Heart left ventricle (tissue), 16 donors: ENCODE measurements around the gene KCNN3. TPM values are rescaled to one million over a fixed set of nuclear protein-coding genes. Genes with fewer than 3 reads are reported as not detected.

Source experiments
- ATAC-seq, 4 donors: fragments of 200-7000 bp; cut with Tn5 transposase; one replicate each; pipeline ENCODE4 v1.9.1; 2020 to 2022; ENCODE audit warnings: moderate library complexity in 4 of 4, mild to moderate bottlenecking in 3 of 4, moderate number of reproducible peaks in 1 of 4
- DNase-seq, 5 donors: peaks; one replicate each; pipeline ENCODE4 v3.0.0-alpha.2; 2020
- H3K27ac ChIP-seq, 12 donors: fragments of 200-600 bp; sonication (generic) in 4 of 12; one replicate each; pipeline versions ENCODE4 v1.5.0 to v1.8.0; 2016 to 2022; ENCODE audit warnings: mild to moderate bottlenecking in 2 of 12
- H3K27me3 ChIP-seq, 9 donors: fragments of 200-600 bp; sonication (generic) in 2 of 9; one replicate each; pipeline versions ENCODE4 v1.5.1 to v1.8.0; 2016 to 2022; ENCODE audit warnings: mild to moderate bottlenecking in 3 of 9
- H3K36me3 ChIP-seq, 9 donors: fragments of 200-600 bp; sonication (generic) in 2 of 9; one replicate each; pipeline versions ENCODE4 v1.5.0 to v1.8.0; 2018 to 2022; ENCODE audit warnings: mild to moderate bottlenecking in 2 of 9
- H3K4me1 ChIP-seq, 12 donors: fragments of 200-600 bp; sonication (generic) in 4 of 12; one replicate each; pipeline versions ENCODE4 v1.5.0 to v1.8.0; 2016 to 2022; ENCODE audit warnings: mild to moderate bottlenecking in 3 of 12
- H3K4me3 ChIP-seq, 12 donors: fragments of 200-600 bp; sonication (generic) in 4 of 12; one replicate each; pipeline versions ENCODE4 v1.5.0 to v1.8.0; 2017 to 2022; ENCODE audit warnings: mild to moderate bottlenecking in 9 of 12, moderate library complexity in 4 of 12
- H3K9me3 ChIP-seq, 12 donors: fragments of 200-600 bp; sonication (generic) in 4 of 12; one replicate each; pipeline versions ENCODE4 v1.5.0 to v1.8.0; 2016 to 2022; ENCODE audit warnings: mild to moderate bottlenecking in 1 of 12
- POLR2A ChIP-seq, 2 donors: fragments of 450-650 bp; IDR thresholded peaks; one replicate each; pipeline ENCODE4 v1.6.1; 2017; ENCODE audit warnings: antibody characterized with exemption in 2 of 2, mild to moderate bottlenecking in 2 of 2, moderate library complexity in 2 of 2
- WGBS, 4 donors: extraction: QIAGEN DNeasy Blood & Tissue Kit in 2 of 4; methylation state at CpG; one replicate each; pipeline versions ENCODE4 v1.1.5 to v1.1.7; 2013 to 2018; 5-methylcytosine and 5-hydroxymethylcytosine counted together
- intact Hi-C, 10 donors: fragments of 100-400 bp; cut with DNase I; formaldehyde crosslinking; loops; one replicate each; pipeline versions ENCODE4 v1.11.1 to v1.14.2; 2022
- polyA plus RNA-seq, 2 donors: library from polyadenylated mRNA; stranded (reverse); fragments of 200-250 nt; gene quantifications; one replicate each; pipeline ENCODE4 v1.2.3, GENCODE V29; 2013
- total RNA-seq, 9 donors: library from RNA; depleted of rRNA in 2 of 9; stranded (reverse); fragments of >200 nt in 2 of 9; fragmentation: NEBNext Ultra II Directional in 3 of 9; extraction: Animal tissue kit (Norgen Biotek cat#: 25700) in 3 of 9; gene quantifications; one replicate each; pipeline versions ENCODE4 v1.1.0 to v1.2.4, GENCODE V29; 2016 to 2023
- TF ChIP-seq, protein P1 (sequence below), 12 donors: fragments of 200-600 bp; sonication (generic) in 4 of 12; IDR thresholded peaks; one replicate each; pipeline versions ENCODE4 v1.5.0 to v1.8.0; 2018 to 2022; ENCODE audit warnings: antibody characterized with exemption in 12 of 12, mild to moderate bottlenecking in 5 of 12
- donor health status: ischemic (EF 13 %, LVEDD 7.1; RV severe dilation, severe dysfunction).
- donor health status: healthy with polysubstance abuse.
- donor health status: DM: no; HTN: yes; CAD: no.
- donor health status: DM: no; HTN: no; CAD: no.
- donor health status: ischemic (EF 25% LVEDD 6.9; RV normal size, moderate dysfunction).
- donor health status: ischemic (EF 25% LVEDD 5.7; RV mildly dilated, moderate dysfunction).
- donor health status: healthy.
- donor health status: DM: yes; HTN: yes; CAD: no.
- donor health status: ischemic (EF 35%, LVEDD 5.7; RV mildly dilated, moderate dysfunction).
- donor health status: nonischemic (EF 11% LVEDD 7.7; RV severe dilation, severe dysfunction).
- donor health status: DM: yes; HTN: yes; CAD: no.
- donor health status: PGD.
- donor health status: ischemic (EF 29% LVEDD 5.4; RV normal size, mild dysfunction).
- donor health status: nonischemic (EF 23%, LVEDD 6.1; RV moderate dilation, normal function).

Gene KCNN3
- total and polyA plus RNA-seq, 11 donors: 0.42 to 4.6 (median 2.2) TPM

DNA sequence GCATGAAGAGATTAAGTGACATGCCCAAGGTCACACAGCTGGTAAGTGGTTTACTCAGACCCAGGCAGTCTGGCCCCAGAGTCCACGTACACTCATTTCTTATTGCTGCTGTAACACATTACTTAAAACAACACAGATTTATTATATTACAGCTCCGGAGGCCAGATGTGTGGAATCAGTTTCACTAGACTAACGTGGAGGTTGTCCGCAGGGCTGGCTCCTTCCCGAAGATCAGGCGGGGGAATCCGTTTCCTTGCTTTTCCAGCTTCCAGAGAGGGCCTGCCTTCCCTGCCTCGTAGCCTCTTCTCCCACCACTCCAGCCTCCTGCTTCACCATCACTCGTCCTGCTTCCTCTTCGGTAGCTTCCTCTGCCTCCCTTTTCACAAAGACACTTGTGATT, 81.2 kb downstream of the KCNN3 start:
- Histone ChIP-seq H3K27me3 (peaks cover 0 to 11% (median 0%) of the 10 kb centered on the region in 9 donors), H3K36me3 (no peaks in the 10 kb centered on the region), H3K9me3 (no peaks in the 10 kb centered on the region), H3K27ac (no peak overlapping the region), H3K4me3 (no peak overlapping the region), H3K4me1 (peaks cover 0 to 24% (median 9%) of the 10 kb centered on the region in 12 donors)
- intact Hi-C loops: no loop called here
- ATAC-seq: no peak
- 87 to 92% (median 90%) methylated on average over 10 of the region's 10 CpGs for whole genome bisulfite sequencing, 4 donors
- no peak for DNase-seq
- TF ChIP-seq POLR2A (IDR thresholded peaks at IDR 0.05): no peak
- TF ChIP-seq, protein P1, sequence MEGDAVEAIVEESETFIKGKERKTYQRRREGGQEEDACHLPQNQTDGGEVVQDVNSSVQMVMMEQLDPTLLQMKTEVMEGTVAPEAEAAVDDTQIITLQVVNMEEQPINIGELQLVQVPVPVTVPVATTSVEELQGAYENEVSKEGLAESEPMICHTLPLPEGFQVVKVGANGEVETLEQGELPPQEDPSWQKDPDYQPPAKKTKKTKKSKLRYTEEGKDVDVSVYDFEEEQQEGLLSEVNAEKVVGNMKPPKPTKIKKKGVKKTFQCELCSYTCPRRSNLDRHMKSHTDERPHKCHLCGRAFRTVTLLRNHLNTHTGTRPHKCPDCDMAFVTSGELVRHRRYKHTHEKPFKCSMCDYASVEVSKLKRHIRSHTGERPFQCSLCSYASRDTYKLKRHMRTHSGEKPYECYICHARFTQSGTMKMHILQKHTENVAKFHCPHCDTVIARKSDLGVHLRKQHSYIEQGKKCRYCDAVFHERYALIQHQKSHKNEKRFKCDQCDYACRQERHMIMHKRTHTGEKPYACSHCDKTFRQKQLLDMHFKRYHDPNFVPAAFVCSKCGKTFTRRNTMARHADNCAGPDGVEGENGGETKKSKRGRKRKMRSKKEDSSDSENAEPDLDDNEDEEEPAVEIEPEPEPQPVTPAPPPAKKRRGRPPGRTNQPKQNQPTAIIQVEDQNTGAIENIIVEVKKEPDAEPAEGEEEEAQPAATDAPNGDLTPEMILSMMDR (IDR thresholded peaks at IDR 0.05): no peak

DNA sequence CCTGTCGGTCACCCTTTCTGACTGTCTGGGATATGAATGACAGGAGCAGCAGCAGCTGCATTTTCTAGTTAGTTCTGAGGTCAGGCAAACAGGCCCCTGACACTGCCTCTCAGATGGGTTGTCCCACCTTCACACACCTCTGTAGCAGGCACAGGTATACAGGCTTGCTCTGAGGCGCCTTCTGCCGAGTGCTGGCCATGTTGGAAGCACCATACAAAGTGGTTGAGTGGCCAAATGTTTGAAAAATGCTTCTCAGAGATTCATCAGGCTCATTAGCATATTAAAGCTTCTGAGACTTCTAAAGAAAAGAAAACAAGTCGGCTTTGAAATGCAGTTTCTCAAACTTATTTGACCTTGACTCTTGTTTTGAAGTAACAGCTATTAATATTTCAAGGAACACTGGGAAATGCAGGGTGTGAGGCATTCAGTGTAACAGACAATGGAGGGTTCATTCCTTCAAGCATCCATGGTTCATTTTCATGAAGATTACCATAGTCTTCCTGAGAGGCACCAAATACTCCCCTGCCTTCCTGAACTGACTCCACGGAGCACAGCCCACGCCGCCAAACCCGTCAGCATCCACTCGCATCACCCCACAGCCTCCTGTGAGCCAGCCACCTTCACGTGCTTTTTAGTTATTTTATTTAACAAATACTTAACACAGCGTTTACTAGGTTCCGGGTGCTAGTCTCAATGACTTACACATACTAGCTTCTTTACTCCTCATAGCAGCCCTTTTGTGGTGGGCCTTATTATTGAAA, 81.8 kb downstream of the KCNN3 start:
- TF ChIP-seq POLR2A (IDR thresholded peaks at IDR 0.05): no peak
- TF ChIP-seq, protein P1 (IDR thresholded peaks at IDR 0.05): no peak
- Histone ChIP-seq H3K4me3 (no peak overlapping the region), H3K36me3 (no peaks in the 10 kb centered on the region), H3K4me1 (peaks cover 0 to 24% (median 9%) of the 10 kb centered on the region in 12 donors), H3K27ac (no peak overlapping the region), H3K9me3 (no peaks in the 10 kb centered on the region), H3K27me3 (peaks cover 0 to 11% (median 0%) of the 10 kb centered on the region in 9 donors)
- DNase-seq (no peak), ATAC-seq (no peak)
- WGBS, 4 donors: 91 to 94% (median 92%) methylated on average over 12 of the region's 12 CpGs
- intact Hi-C loops: no loop called here

DNA sequence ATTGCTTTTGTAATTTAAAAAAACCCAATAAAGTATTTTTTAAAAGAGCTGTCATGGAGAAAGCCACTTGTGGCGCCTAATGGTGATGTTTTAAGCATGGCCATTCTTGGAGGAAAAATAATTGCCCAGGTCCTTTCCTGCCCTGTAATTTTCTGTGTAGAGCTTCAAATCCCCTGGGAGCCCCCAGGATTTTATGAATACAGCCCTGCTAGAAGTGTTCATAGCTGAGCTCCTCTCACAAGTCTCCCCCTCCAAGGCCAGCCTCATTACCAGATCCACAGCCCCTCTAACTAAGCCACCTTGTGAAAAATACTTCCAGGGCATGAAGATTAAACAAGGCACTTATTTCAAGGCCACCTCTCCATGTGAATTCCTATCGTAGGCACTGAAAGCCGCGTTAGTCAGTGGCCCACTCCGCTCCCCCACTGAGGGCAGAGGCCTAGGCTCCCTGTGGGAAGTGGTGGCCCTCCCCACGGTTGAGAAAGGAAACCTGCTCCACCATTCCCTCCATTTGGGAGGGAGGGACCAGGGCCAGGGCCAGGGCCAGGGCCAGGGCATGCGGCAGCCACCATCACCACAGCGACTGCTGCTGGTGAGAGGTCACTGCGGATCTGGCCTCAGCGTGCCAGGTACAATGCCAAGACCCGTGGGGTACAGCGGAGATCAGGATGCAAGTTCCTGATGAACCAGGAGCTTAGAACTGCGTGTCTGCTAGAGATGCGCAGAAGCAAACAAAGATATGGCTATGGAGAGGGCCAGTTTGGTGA, 83.1 kb downstream of the KCNN3 start:
- Histone ChIP-seq H3K4me3 (no peak overlapping the region), H3K4me1 (peaks cover 0 to 21% (median 9%) of the 10 kb centered on the region in 12 donors), H3K9me3 (no peaks in the 10 kb centered on the region), H3K27ac (no peak overlapping the region), H3K27me3 (peaks cover 0 to 11% (median 0%) of the 10 kb centered on the region in 9 donors), H3K36me3 (no peaks in the 10 kb centered on the region)
- TF ChIP-seq, protein P1 (IDR thresholded peaks at IDR 0.05): no peak
- TF ChIP-seq POLR2A (IDR thresholded peaks at IDR 0.05): no peak
- intact Hi-C loops: no loop called here
- ATAC-seq: no peak
- 95 to 96% (median 95%) methylated on average over 14 of the region's 14 CpGs for WGBS, 4 donors
- DNase-seq: no peak

DNA sequence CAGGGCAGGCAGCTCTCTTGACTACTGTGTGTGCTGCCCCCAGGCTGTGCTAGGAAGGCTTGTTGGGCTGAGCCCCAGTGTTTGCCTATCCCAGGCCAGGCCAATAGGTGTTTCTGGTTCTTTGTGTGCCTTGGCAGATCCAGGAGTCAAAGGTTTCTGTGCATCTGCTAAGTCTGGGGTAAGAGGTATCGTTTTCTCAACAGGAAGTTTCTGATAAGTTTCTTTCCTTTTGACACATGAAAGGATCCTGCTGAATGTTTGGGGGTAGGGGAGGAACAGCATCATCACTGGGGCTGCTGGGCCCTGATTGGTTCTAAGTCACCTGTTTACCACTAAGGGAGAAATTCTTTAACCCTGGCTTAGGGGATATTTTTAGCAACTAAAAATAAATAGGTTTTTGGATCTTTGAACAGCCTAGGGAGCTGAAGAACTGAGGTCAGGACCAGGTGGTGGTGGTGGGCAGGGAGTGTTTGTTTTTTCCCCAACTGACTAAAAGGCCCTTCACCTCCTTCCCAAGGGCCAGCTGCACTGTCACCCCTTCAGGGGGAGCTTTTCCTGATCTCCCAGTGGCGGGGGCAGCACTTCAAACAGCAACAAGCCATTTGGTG, 85.1 kb downstream of the KCNN3 start:
- DNase-seq (no peak), ATAC-seq (peak in 2 of 4 donors; percentile 69 to 87)
- TF ChIP-seq, protein P1 (IDR thresholded peaks at IDR 0.05): no peak
- TF ChIP-seq POLR2A (IDR thresholded peaks at IDR 0.05): no peak
- H3K4me3 ChIP-seq: no peak overlapping the region
- no peaks in the 10 kb centered on the region for H3K36me3 ChIP-seq
- H3K4me1 ChIP-seq: peaks cover 0 to 9% (median 0%) of the 10 kb centered on the region in 12 donors
- peak overlapping the region in 1 of 12 donors; percentile 52 for H3K27ac ChIP-seq
- H3K9me3 ChIP-seq: no peaks in the 10 kb centered on the region
- intact Hi-C loops: no loop called here
- peaks cover 0 to 7% (median 0%) of the 10 kb centered on the region in 9 donors for H3K27me3 ChIP-seq
- WGBS, 4 donors: 57 to 63% (median 61%) methylated on average over 2 of the region's 2 CpGs
